H1 (cell line): ENCODE data around the gene FLVCR1. TPM values are rescaled to one million over a fixed set of nuclear protein-coding genes. Genes with fewer than 3 reads are reported as not detected.
A peak's percentile ranks its signal among the peaks of the same experiment; 100 is the strongest.

Experiments
- CTCF ChIA-PET: fragments of 300-600 bp; sonication (Branson Sonifier 250); formaldehyde crosslinking; loops from one replicate; lab custom pipeline; 2021; ENCODE audit not compliant: partially characterized antibody; lab: Charles Lee
- POLR2A ChIA-PET: fragments of 300-600 bp; sonication (Branson Sonifier 250); formaldehyde crosslinking; loops from one replicate; lab custom pipeline; 2021; ENCODE audit warnings: inconsistent platforms; ENCODE audit not compliant: partially characterized antibody; lab: Charles Lee
- DNase-seq, 2 experiments: peaks; one replicate each; pipeline versions ENCODE4 v3.0.0 to v3.0.0-alpha.2; 2010 to 2022; ENCODE audit warnings: low spot score in 2 of 2, low read depth in 1 of 2, mixed read lengths in 1 of 2
- FAIRE-seq: peaks from 2 replicates; lab custom pipeline; 2011; peaks lifted over from hg19 to GRCh38; lab: Jason Lieb, UNC
- H2AFZ ChIP-seq: 2 replicates; pipeline ENCODE4 v1.8.1; 2012; ENCODE audit warnings: low read length, inconsistent platforms
- H2AK5ac ChIP-seq: 2 replicates; pipeline ENCODE4 v1.6.1; 2013; ENCODE audit warnings: low read depth, low read length
- H2BK120ac ChIP-seq: replicated peaks from 2 replicates; pipeline ENCODE3; 2013; ENCODE audit warnings: low read depth, low read length, inconsistent platforms
- H2BK12ac ChIP-seq: 2 replicates; pipeline ENCODE4 v1.6.1; 2013; ENCODE audit warnings: low read depth, low read length
- H2BK15ac ChIP-seq: 2 replicates; pipeline ENCODE4 v1.6.1; 2013; ENCODE audit warnings: low read length
- H2BK20ac ChIP-seq: 2 replicates; pipeline ENCODE4 v1.6.1; 2013; ENCODE audit warnings: low read length
- H2BK5ac ChIP-seq: 2 replicates; pipeline ENCODE4 v1.6.1; 2013; ENCODE audit warnings: low read depth, low read length
- H3K14ac ChIP-seq: 2 replicates; pipeline ENCODE4 v1.6.1; 2013; ENCODE audit warnings: inconsistent platforms; ENCODE audit not compliant: insufficient read length
- H3K18ac ChIP-seq: 2 replicates; pipeline ENCODE4 v1.6.1; 2013; ENCODE audit warnings: low read length; ENCODE audit errors: extremely low read depth
- H3K23ac ChIP-seq: 2 replicates; pipeline ENCODE4 v1.6.1; 2013; ENCODE audit warnings: inconsistent platforms; ENCODE audit not compliant: insufficient read length
- H3K23me2 ChIP-seq: 2 replicates; pipeline ENCODE4 v1.6.1; 2013; ENCODE audit warnings: low read depth, low read length
- H3K27ac ChIP-seq: 2 replicates; pipeline ENCODE4 v1.6.1; 2011; ENCODE audit warnings: low read depth, low read length, inconsistent platforms
- H3K27me3 ChIP-seq, 4 experiments: replicated peaks in 1 of 4; 1 replicate in 1 of 4; 2 replicates in 3 of 4; pipeline versions ENCODE4 v1.6.1 to v1.8.1; 2011 to 2013; ENCODE audit warnings: low read length in 3 of 4, mild to moderate bottlenecking in 3 of 4, inconsistent platforms in 2 of 4, mixed read lengths in 2 of 4, moderate library complexity in 1 of 4; ENCODE audit not compliant: control insufficient read depth in 3 of 4, insufficient read depth in 3 of 4; ENCODE audit errors: extremely low read depth in 1 of 4
- H3K36me3 ChIP-seq, 4 experiments: 2 replicates each; pipeline versions ENCODE4 v1.6.1 to v1.8.1; 2011 to 2013; ENCODE audit warnings: mild to moderate bottlenecking in 4 of 4, low read length in 3 of 4, moderate library complexity in 2 of 4, control low read depth in 1 of 4, inconsistent platforms in 1 of 4; ENCODE audit not compliant: insufficient read depth in 4 of 4, control insufficient read depth in 2 of 4
- H3K4ac ChIP-seq: replicated peaks from 2 replicates; pipeline ENCODE3; 2013; ENCODE audit warnings: low read length, low read depth, mixed read lengths, inconsistent platforms; ENCODE audit not compliant: insufficient read length
- H3K4me1 ChIP-seq, 4 experiments: replicated peaks in 1 of 4; 1 replicate in 1 of 4; 2 replicates in 3 of 4; pipeline versions ENCODE4 v1.6.1 to v1.8.1; 2011 to 2013; ENCODE audit warnings: low read length in 3 of 4, inconsistent platforms in 2 of 4, mixed read lengths in 1 of 4; ENCODE audit not compliant: insufficient read depth in 4 of 4, control insufficient read depth in 3 of 4
- H3K4me2 ChIP-seq, 2 experiments: 2 replicates each; pipeline versions ENCODE4 v1.6.1 to v1.8.1; 2011 to 2013; ENCODE audit warnings: low read depth in 2 of 2, low read length in 2 of 2, control low read depth in 1 of 2, inconsistent platforms in 1 of 2, mild to moderate bottlenecking in 1 of 2; ENCODE audit not compliant: insufficient read depth in 1 of 2
- H3K4me3 ChIP-seq, 4 experiments: fragments of 200-600, 300-600 bp in 1 of 4; sonication (generic), shearing (Covaris generic), sonication (Bioruptor Twin) in 1 of 4; 2 replicates each; pipeline versions ENCODE4 v1.5.1 to v1.8.1; 2011 to 2016; ENCODE audit warnings: low read length in 4 of 4, low read depth in 3 of 4, control low read depth in 2 of 4, inconsistent platforms in 2 of 4, mild to moderate bottlenecking in 2 of 4, mixed read lengths in 1 of 4, moderate library complexity in 1 of 4; ENCODE audit not compliant: insufficient read depth in 2 of 4; ENCODE audit errors: extremely low read depth in 1 of 4
- H3K56ac ChIP-seq: replicated peaks from 2 replicates; pipeline ENCODE3; 2013; ENCODE audit warnings: low read depth, mild to moderate bottlenecking, mixed read lengths, low read length, inconsistent platforms; ENCODE audit not compliant: insufficient read length
- H3K79me1 ChIP-seq: 2 replicates; pipeline ENCODE4 v1.6.1; 2013; ENCODE audit warnings: low read depth, low read length, control low read depth
- H3K79me2 ChIP-seq, 2 experiments: 2 replicates each; pipeline versions ENCODE4 v1.6.1 to v1.8.1; 2012 to 2013; ENCODE audit warnings: low read length in 2 of 2, mild to moderate bottlenecking in 2 of 2, inconsistent platforms in 1 of 2; ENCODE audit not compliant: insufficient read depth in 2 of 2, control insufficient read depth in 1 of 2
- H3K9ac ChIP-seq, 4 experiments: replicated peaks in 1 of 4; 1 replicate in 1 of 4; 2 replicates in 3 of 4; pipeline versions ENCODE4 v1.6.1 to v1.8.1; 2011 to 2013; ENCODE audit warnings: low read depth in 3 of 4, low read length in 3 of 4, control low read depth in 2 of 4, mild to moderate bottlenecking in 2 of 4, moderate library complexity in 2 of 4, inconsistent platforms in 1 of 4; ENCODE audit errors: extremely low read depth in 1 of 4
- H3K9me3 ChIP-seq, 2 experiments: 2 replicates each; pipeline versions ENCODE4 v1.6.1 to v1.8.1; 2012 to 2013; ENCODE audit warnings: mild to moderate bottlenecking in 2 of 2, moderate library complexity in 2 of 2, control low read depth in 1 of 2, inconsistent platforms in 1 of 2, low read depth in 1 of 2, low read length in 1 of 2, mixed read lengths in 1 of 2; ENCODE audit not compliant: insufficient read depth in 2 of 2
- H4K20me1 ChIP-seq, 2 experiments: replicated peaks in 1 of 2; 2 replicates each; pipeline versions ENCODE3 to v1.8.1; 2011 to 2013; ENCODE audit warnings: inconsistent platforms in 2 of 2, low read length in 2 of 2, mild to moderate bottlenecking in 1 of 2; ENCODE audit not compliant: insufficient read depth in 2 of 2, control insufficient read depth in 1 of 2
- H4K5ac ChIP-seq: 2 replicates; pipeline ENCODE4 v1.6.1; 2013; ENCODE audit warnings: low read length, low read depth, mixed read lengths, inconsistent platforms; ENCODE audit not compliant: insufficient read length
- H4K8ac ChIP-seq: 2 replicates; pipeline ENCODE4 v1.8.0; 2013; ENCODE audit warnings: mild to moderate bottlenecking, moderate library complexity, low read length, inconsistent platforms; ENCODE audit not compliant: insufficient read depth; ENCODE audit errors: extremely low read depth
- H4K91ac ChIP-seq: replicated peaks from 2 replicates; pipeline ENCODE3; 2013; ENCODE audit warnings: low read length, mixed read lengths, inconsistent platforms; ENCODE audit not compliant: insufficient read length
- CEBPB ChIP-seq: IDR thresholded peaks from 2 replicates; pipeline ENCODE4 v1.6.1; 2012; ENCODE audit warnings: low read depth, low read length
- MAFK ChIP-seq: IDR thresholded peaks from 2 replicates; pipeline ENCODE4 v1.6.1; 2012; ENCODE audit warnings: low read depth, mild to moderate bottlenecking, improper control_type of control experiment, low read length
- WGBS, 2 experiments: shearing (Covaris generic) in 1 of 2; methylation state at CpG; one replicate each; pipeline versions ENCODE4 v1.1.6 to v1.1.7; 2013 to 2015; ENCODE audit warnings: low lambda C conversion rate in 2 of 2, mixed read lengths in 2 of 2, inconsistent platforms in 1 of 2, low coverage in 1 of 2, missing lambda C conversion rate in 1 of 2; ENCODE audit not compliant: insufficient replicate concordance in 2 of 2, insufficient coverage in 1 of 2, insufficient read length in 1 of 2; ENCODE audit errors: extremely low coverage in 1 of 2, missing lambda C conversion rate in 1 of 2; 5-methylcytosine and 5-hydroxymethylcytosine counted together
- polyA plus RNA-seq, 7 experiments: library from polyadenylated mRNA; depleted of rRNA in 3 of 7; stranded (reverse) in 5 of 7; unstranded in 2 of 7; fragments of >200 nt in 5 of 7; fragments of 200-250 nt in 2 of 7; gene quantifications; 1 replicate in 5 of 7; 2 replicates in 1 of 7; 4 replicates in 1 of 7; pipeline versions ENCODE4 v1.2.1 to v1.2.3, GENCODE V29; 2011 to 2013; ENCODE audit warnings: missing spikeins in 2 of 7, mixed read lengths in 2 of 7
- total RNA-seq: library from RNA; stranded (reverse); fragmentation: NEBNext Ultra II Directional; extraction: Animal tissue kit (Norgen Biotek cat#: 25700); gene quantifications from 2 replicates; pipeline ENCODE4 v1.2.1, GENCODE V29; 2021
- TF ChIP-seq, protein P1 (sequence below): IDR thresholded peaks from 2 replicates; pipeline ENCODE4 v1.6.1; 2011; ENCODE audit warnings: low read depth, mild to moderate bottlenecking, low read length; ENCODE audit not compliant: insufficient read depth

The FLVCR1 gene
- total and polyA plus RNA-seq, 2 of the 8 experiments (the other 6 are each of a cell fraction or from before 2014, with no cell fraction given), result 31.8 to 75.7 TPM

DNA sequence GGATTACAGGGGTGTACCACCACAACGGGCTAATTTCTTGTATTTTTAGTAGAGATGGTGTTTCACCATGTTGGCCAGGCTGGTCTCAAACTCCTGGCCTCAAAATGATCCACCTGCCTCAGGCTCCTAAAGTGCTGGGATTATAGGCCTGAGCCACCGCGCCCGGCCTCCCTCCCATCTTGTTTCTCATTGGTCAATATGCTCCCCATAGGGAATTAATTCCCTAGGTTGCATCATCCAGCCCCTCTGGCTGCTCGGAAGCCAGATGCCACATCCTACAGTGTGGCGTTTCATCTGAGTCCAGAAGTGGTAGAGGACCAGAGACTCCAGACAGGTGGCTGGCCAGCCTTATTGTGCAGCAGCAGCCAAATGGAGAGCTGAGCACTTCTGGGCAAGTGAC, 80.8 kb downstream of the FLVCR1 start:
- TF ChIP-seq CEBPB, result peak; percentile 60
- no peak for TF ChIP-seq MAFK
- TF ChIP-seq, protein P1, sequence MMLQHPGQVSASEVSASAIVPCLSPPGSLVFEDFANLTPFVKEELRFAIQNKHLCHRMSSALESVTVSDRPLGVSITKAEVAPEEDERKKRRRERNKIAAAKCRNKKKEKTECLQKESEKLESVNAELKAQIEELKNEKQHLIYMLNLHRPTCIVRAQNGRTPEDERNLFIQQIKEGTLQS, result 0 out of 2 replicates have a peak, but pooled peaks have one; percentile 3

More for the DNA sequence above, 80.8 kb downstream of the FLVCR1 start:
- peak overlapping the region; percentile 29 for H4K91ac ChIP-seq
- H2AFZ ChIP-seq, result peak overlapping the region; percentile 92; the same call in 1 of the 2 replicates
- H4K20me1 ChIP-seq, result no peaks in the 10 kb centered on the region
- no peaks in the 10 kb centered on the region for H3K23me2 ChIP-seq
- H4K5ac ChIP-seq, result peak overlapping the region; percentile 58
- ChIA-PET POLR2A (interaction anchor here (0.7 to 2.0 kb wide), 10 partner anchors 8 to 330 kb away, joined by 3 to 8 read pairs (median 4); partner anchors contain the start of gene ATF3), CTCF (interaction anchor here (0.6 to 1.7 kb wide), 4 partner anchors 10 to 79 kb away, joined by 3 to 7 read pairs (median 4); no protein-coding TSS in a partner anchor)
- H2BK15ac ChIP-seq, result peak overlapping the region; percentile 36; the same call in 1 of the 2 replicates
- no peaks in the 10 kb centered on the region for H3K36me3 ChIP-seq
- no peak overlapping the region for H3K56ac ChIP-seq
- H2BK5ac ChIP-seq, result no peak overlapping the region; the same call in 1 of the 2 replicates
- no peak overlapping the region for H3K9ac ChIP-seq
- H3K4ac ChIP-seq, result peak overlapping the region; percentile 61
- peaks cover 1 to 4% (median 4%) of the 10 kb centered on the region in 4 experiments; a peak in 6 of 7 replicates for H3K4me1 ChIP-seq
- H3K14ac ChIP-seq, result no peak overlapping the region
- H2BK20ac ChIP-seq, result 0 out of 2 replicates have a peak overlapping the region, but pooled peaks have one; percentile 40
- 83% methylated on average over 6 of the region's 6 CpGs; no CpG with 5 or more reads in 1 of the 2 experiments for WGBS, 2 experiments
- H3K18ac ChIP-seq, result peak overlapping the region; percentile 42
- H3K4me2 ChIP-seq, result no peak overlapping the region
- H3K9me3 ChIP-seq, result 0 out of 4 replicates have a peak, but pooled peaks cover 0 to 2% of the 10 kb centered on the region in 2 experiments
- no peak overlapping the region for H3K4me3 ChIP-seq
- peak overlapping the region; percentile 36 for H2BK120ac ChIP-seq
- DNase-seq (no peak), FAIRE-seq (no peak)
- H3K79me1 ChIP-seq, result no peaks in the 10 kb centered on the region
- peak overlapping the region; percentile 84 for H3K23ac ChIP-seq
- no peaks in the 10 kb centered on the region for H3K79me2 ChIP-seq
- H3K27ac ChIP-seq, result no peak overlapping the region
- no peak overlapping the region for H4K8ac ChIP-seq
- peak overlapping the region; percentile 30; the same call in 1 of the 2 replicates for H2BK12ac ChIP-seq
- peaks cover 0 to 2% (median 0%) of the 10 kb centered on the region in 4 experiments; a peak in 1 of 7 replicates for H3K27me3 ChIP-seq
- no peak overlapping the region for H2AK5ac ChIP-seq
